ENCODE data around the gene RFC1. TPM values are rescaled to one million over a fixed set of nuclear protein-coding genes. Genes with fewer than 3 reads are reported as not detected.
"Not testable (repeated sequence)": the region's sequence is repeated elsewhere in the genome, so short reads cannot be mapped to it uniquely, and the experiment has no call there.

Gene RFC1
- total RNA-seq, 1 experiment from 2014 or later: 35.6 TPM

- H3K9me3 ChIP-seq: no peaks in the 10 kb centered on the region
- no peak overlapping the region for H3K4me3 ChIP-seq
- DNase-seq: no peak
- H3K27me3 ChIP-seq: no peaks in the 10 kb centered on the region
- peaks cover 11% of the 10 kb centered on the region; the same call in 1 of the 2 replicates for H3K36me3 ChIP-seq
Observed at GRCh38 chr4:39330353-39330752, 35.8 kb downstream of the RFC1 start.

GRCh38 chr4:39326468-39326977 is 39.6 kb downstream of the RFC1 start:
- H3K9me3 ChIP-seq: no peaks in the 10 kb centered on the region
- H3K4me3 ChIP-seq: no peak overlapping the region
- DNase-seq: no peak
- no peaks in the 10 kb centered on the region for H3K27me3 ChIP-seq
- H3K36me3 ChIP-seq: peaks cover 11% of the 10 kb centered on the region

- H3K9me3 ChIP-seq: no peaks in the 10 kb centered on the region
- H3K36me3 ChIP-seq: peaks cover 11% of the 10 kb centered on the region
- no peak overlapping the region for H3K4me3 ChIP-seq
- no peak for DNase-seq
- no peaks in the 10 kb centered on the region for H3K27me3 ChIP-seq
Observed at GRCh38 chr4:39324897-39325613, 41.1 kb downstream of the RFC1 start.

GRCh38 chr4:39324446-39324845 is 41.7 kb downstream of the RFC1 start:
- H3K4me3 ChIP-seq: no peak overlapping the region
- H3K36me3 ChIP-seq: peaks cover 13% of the 10 kb centered on the region
- H3K27me3 ChIP-seq: no peaks in the 10 kb centered on the region
- no peak for DNase-seq
- no peaks in the 10 kb centered on the region for H3K9me3 ChIP-seq

GRCh38 chr4:39323821-39324220 is 42.3 kb downstream of the RFC1 start:
- Histone ChIP-seq H3K36me3 (peaks cover 18% of the 10 kb centered on the region), H3K4me3 (no peak overlapping the region), H3K27me3 (no peaks in the 10 kb centered on the region), H3K9me3 (no peaks in the 10 kb centered on the region)
- no peak for DNase-seq

GRCh38 chr4:39320381-39321115 is 45.6 kb downstream of the RFC1 start:
- Histone ChIP-seq H3K4me3 (no peak overlapping the region), H3K9me3 (no peaks in the 10 kb centered on the region), H3K27me3 (no peaks in the 10 kb centered on the region), H3K36me3 (peaks cover 17% of the 10 kb centered on the region)
- DNase-seq: peak; percentile 2

GRCh38 chr4:39319676-39320075 is 46.5 kb downstream of the RFC1 start:
- Histone ChIP-seq H3K36me3 (peaks cover 20% of the 10 kb centered on the region), H3K9me3 (no peaks in the 10 kb centered on the region), H3K27me3 (no peaks in the 10 kb centered on the region), H3K4me3 (no peak overlapping the region)
- DNase-seq: peak; percentile 57

- DNase-seq: no peak
- Histone ChIP-seq H3K36me3 (peaks cover 32% of the 10 kb centered on the region), H3K9me3 (no peaks in the 10 kb centered on the region), H3K27me3 (no peaks in the 10 kb centered on the region), H3K4me3 (no peak overlapping the region)
Observed at GRCh38 chr4:39312816-39313215, 53.3 kb downstream of the RFC1 start.

- no peak for DNase-seq
- H3K4me3 ChIP-seq: no peak overlapping the region
- H3K36me3 ChIP-seq: peaks cover 32% of the 10 kb centered on the region
- H3K27me3 ChIP-seq: no peaks in the 10 kb centered on the region
- H3K9me3 ChIP-seq: no peaks in the 10 kb centered on the region
Observed at GRCh38 chr4:39308611-39309010, 57.6 kb downstream of the RFC1 start.

GRCh38 chr4:39305912-39306677 is 60.1 kb downstream of the RFC1 start:
- no peaks in the 10 kb centered on the region for H3K9me3 ChIP-seq
- DNase-seq: no peak
- no peaks in the 10 kb centered on the region for H3K27me3 ChIP-seq
- H3K36me3 ChIP-seq: peaks cover 29% of the 10 kb centered on the region
- no peak overlapping the region for H3K4me3 ChIP-seq

GRCh38 chr4:39304651-39305050 is 61.5 kb downstream of the RFC1 start:
- H3K36me3 ChIP-seq: peaks cover 34% of the 10 kb centered on the region
- no peak overlapping the region for H3K4me3 ChIP-seq
- DNase-seq: no peak
- no peaks in the 10 kb centered on the region for H3K27me3 ChIP-seq
- no peaks in the 10 kb centered on the region for H3K9me3 ChIP-seq

- no peaks in the 10 kb centered on the region for H3K27me3 ChIP-seq
- no peak overlapping the region for H3K4me3 ChIP-seq
- no peaks in the 10 kb centered on the region for H3K9me3 ChIP-seq
- H3K36me3 ChIP-seq: peaks cover 29% of the 10 kb centered on the region
- DNase-seq: no peak
Observed at GRCh38 chr4:39303871-39304270, 62.3 kb downstream of the RFC1 start.

- Histone ChIP-seq H3K4me3 (no peak overlapping the region), H3K27me3 (no peaks in the 10 kb centered on the region), H3K9me3 (no peaks in the 10 kb centered on the region), H3K36me3 (peaks cover 25% of the 10 kb centered on the region)
- DNase-seq: no peak
Observed at GRCh38 chr4:39302901-39303300, 63.3 kb downstream of the RFC1 start.

- Histone ChIP-seq H3K4me3 (no peak overlapping the region), H3K9me3 (no peaks in the 10 kb centered on the region), H3K27me3 (no peaks in the 10 kb centered on the region), H3K36me3 (peaks cover 28% of the 10 kb centered on the region)
- DNase-seq: no peak
Observed at GRCh38 chr4:39295784-39296183, 70.4 kb downstream of the RFC1 start.

- H3K4me3 ChIP-seq, H3K9me3 ChIP-seq, H3K27me3 ChIP-seq, DNase-seq: not testable (repeated sequence)
- H3K36me3 ChIP-seq: peaks cover 21% of the 10 kb centered on the region
Observed at GRCh38 chr4:39292433-39292832, 73.7 kb downstream of the RFC1 start.

GRCh38 chr4:39291686-39292085 is 74.5 kb downstream of the RFC1 start:
- H3K36me3 ChIP-seq: peaks cover 21% of the 10 kb centered on the region
- H3K4me3 ChIP-seq: no peak overlapping the region
- no peak for DNase-seq
- H3K9me3 ChIP-seq: no peaks in the 10 kb centered on the region
- H3K27me3 ChIP-seq: no peaks in the 10 kb centered on the region

- no peaks in the 10 kb centered on the region for H3K9me3 ChIP-seq
- no peak overlapping the region for H3K4me3 ChIP-seq
- H3K27me3 ChIP-seq: no peaks in the 10 kb centered on the region
- no peak for DNase-seq
- H3K36me3 ChIP-seq: peaks cover 21% of the 10 kb centered on the region
Observed at GRCh38 chr4:39287223-39287622, 78.9 kb downstream of the RFC1 start.
